Parathyroid adenoma (tissue), 2 donors: ENCODE data around the gene PLPPR2.

Source experiments
- H2AFZ ChIP-seq: fragments of 300-600 bp; sonication (generic); one replicate; pipeline ENCODE4 v1.7.0; 2017; ENCODE audit warnings: antibody characterized with exemption, mild to moderate bottlenecking
- H3K27ac ChIP-seq: fragments of 300-600 bp; sonication (generic); one replicate; pipeline ENCODE4 v1.7.0; 2017
- H3K27me3 ChIP-seq: fragments of 300-600 bp; sonication (generic); one replicate; pipeline ENCODE4 v1.7.0; 2017; ENCODE audit warnings: low read length; ENCODE audit not compliant: control insufficient read depth, insufficient read depth
- H3K36me3 ChIP-seq: fragments of 300-600 bp; sonication (generic); one replicate; pipeline ENCODE4 v1.7.0; 2017; ENCODE audit warnings: low read length; ENCODE audit not compliant: control insufficient read depth, insufficient read depth
- H3K4me1 ChIP-seq: fragments of 300-600 bp; sonication (generic); one replicate; pipeline ENCODE4 v1.7.0; 2017; ENCODE audit warnings: control low read depth
- H3K4me2 ChIP-seq: fragments of 300-600 bp; sonication (generic); one replicate; pipeline ENCODE4 v1.7.0; 2017; ENCODE audit warnings: low read length
- H3K4me3 ChIP-seq: fragments of 300-600 bp; sonication (generic); one replicate; pipeline ENCODE4 v1.7.0; 2017; ENCODE audit warnings: low read depth, low read length
- H3K79me2 ChIP-seq: fragments of 300-600 bp; sonication (generic); one replicate; pipeline ENCODE4 v1.7.0; 2017; ENCODE audit warnings: control low read depth
- H3K9ac ChIP-seq: fragments of 300-600 bp; sonication (generic); one replicate; pipeline ENCODE4 v1.7.0; 2017; ENCODE audit warnings: mild to moderate bottlenecking
- H3K9me3 ChIP-seq: fragments of 300-600 bp; sonication (generic); one replicate; pipeline ENCODE4 v1.7.0; 2017; ENCODE audit warnings: low read length; ENCODE audit not compliant: control insufficient read depth
- CTCF ChIP-seq: fragments of 300-600 bp; sonication (generic); IDR thresholded peaks from one replicate; pipeline ENCODE4 v1.7.0; 2017; ENCODE audit warnings: antibody characterized with exemption, mild to moderate bottlenecking
- donor health status: primary hyperparathyroidism.

PLPPR2 gene

DNA sequence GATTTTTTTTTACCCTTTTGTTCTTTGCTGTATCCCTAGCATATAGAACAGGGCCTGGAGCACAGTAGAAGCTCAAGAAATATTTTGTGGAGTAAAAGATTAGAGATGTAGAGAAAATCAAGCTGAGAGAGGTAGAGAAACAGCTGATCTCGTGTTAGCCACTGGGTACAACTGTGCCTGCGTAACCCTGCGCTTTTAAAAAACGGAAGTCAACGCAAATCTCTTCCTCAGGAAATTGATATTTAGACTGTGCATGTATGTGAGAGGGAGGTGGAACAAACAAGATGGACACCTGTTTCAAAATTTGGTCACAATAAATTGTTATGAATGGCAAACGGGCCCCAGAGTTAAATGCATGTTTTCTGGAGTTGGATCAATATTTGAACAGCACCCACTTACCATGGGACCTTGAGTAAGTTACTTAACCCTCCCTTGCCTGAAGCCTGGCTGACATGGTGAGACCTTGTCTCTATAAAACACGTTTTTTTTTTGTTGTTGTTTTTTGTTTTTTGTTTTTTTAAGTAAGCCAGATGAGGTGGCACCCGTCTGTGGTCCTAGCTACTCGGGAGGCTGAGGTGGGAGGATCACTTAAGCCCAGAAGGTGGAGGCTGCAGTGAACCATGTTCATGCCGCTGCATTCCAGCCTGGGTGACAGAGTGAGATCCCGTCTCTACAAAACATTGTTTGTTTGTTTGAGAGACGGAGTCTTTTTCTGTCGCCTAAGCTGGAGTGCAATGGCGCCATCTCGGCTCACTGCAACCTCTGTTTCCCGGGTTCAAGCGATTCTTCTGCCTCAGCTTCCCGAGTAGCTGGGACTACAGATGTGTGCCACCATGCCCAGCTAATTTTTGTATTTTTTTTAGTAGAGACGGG is 32.2 kb downstream of the PLPPR2 start:
- Histone ChIP-seq H3K79me2 (no peaks in the 10 kb centered on the region), H3K27me3 (no peaks in the 10 kb centered on the region), H3K4me2 (no peak overlapping the region), H3K9ac (no peak overlapping the region), H3K9me3 (no peaks in the 10 kb centered on the region), H3K4me3 (no peak overlapping the region), H3K4me1 (no peaks in the 10 kb centered on the region), H3K36me3 (no peaks in the 10 kb centered on the region), H3K27ac (no peak overlapping the region), H2AFZ (no peak overlapping the region)
- TF ChIP-seq CTCF, result no peak

DNA sequence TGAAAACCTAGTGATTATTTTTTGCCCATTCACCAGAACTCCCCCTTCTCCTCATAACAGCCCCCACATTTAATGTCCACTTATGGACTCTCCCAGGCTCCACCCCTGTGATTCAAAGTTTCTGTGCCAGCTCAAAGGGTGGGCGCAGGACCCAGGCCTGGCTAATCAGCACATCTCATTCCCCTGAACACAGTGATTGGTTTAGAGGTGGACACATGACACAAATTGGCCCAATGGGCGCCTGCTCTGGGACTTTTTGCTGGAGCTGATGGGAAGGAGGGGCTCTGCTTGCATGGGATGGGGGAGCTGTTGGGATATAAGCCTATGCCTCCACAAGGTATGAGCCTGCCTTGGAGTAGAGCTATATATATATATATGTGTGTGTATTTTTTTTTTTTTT is 35.1 kb downstream of the PLPPR2 start:
- no peak overlapping the region for H3K27ac ChIP-seq
- no peaks in the 10 kb centered on the region for H3K9me3 ChIP-seq
- no peaks in the 10 kb centered on the region for H3K4me1 ChIP-seq
- H3K4me3 ChIP-seq, result no peak overlapping the region
- H2AFZ ChIP-seq, result no peak overlapping the region
- H3K36me3 ChIP-seq, result no peaks in the 10 kb centered on the region
- no peaks in the 10 kb centered on the region for H3K79me2 ChIP-seq
- no peak overlapping the region for H3K4me2 ChIP-seq
- no peaks in the 10 kb centered on the region for H3K27me3 ChIP-seq
- no peak for TF ChIP-seq CTCF
- no peak overlapping the region for H3K9ac ChIP-seq

DNA sequence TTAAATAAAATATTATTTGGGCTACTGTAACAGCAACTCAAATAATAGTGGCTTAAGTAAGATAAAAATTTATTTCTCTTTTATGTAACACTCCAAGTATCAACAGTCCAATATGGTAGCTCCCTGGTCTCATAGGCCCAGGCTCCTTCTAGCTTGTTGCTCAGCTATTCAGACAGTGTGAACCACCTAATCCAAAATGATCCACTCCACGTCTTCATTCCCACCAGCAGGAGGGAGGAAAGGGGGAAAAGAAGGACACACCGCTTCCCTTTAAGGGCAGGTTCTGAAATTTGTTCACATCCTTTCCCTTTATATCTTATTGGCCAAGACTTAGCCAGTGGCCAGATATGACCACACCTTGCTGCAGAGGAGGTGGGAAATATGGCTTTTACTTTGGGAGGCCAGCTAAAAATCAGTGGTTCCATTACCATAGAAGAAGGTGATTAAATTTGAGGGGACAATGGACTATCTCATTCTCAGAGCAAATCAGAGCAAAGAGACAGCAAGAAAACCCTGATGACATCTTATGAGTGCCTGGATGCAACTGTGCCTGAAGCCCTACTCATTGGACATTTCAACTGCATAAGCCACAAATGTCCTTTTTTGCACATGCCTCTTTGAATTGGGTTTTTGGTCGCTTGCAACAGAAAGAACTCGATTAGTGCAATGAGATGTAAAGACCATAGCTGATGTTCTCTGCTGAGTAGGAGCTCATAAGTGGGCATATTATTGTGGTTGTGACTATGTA is 35.9 kb downstream of the PLPPR2 start:
- TF ChIP-seq CTCF, result no peak
- Histone ChIP-seq H3K9me3 (no peaks in the 10 kb centered on the region), H3K27ac (no peak overlapping the region), H3K4me1 (no peaks in the 10 kb centered on the region), H3K36me3 (no peaks in the 10 kb centered on the region), H3K4me3 (no peak overlapping the region), H3K9ac (no peak overlapping the region), H3K4me2 (no peak overlapping the region), H3K79me2 (no peaks in the 10 kb centered on the region), H3K27me3 (no peaks in the 10 kb centered on the region), H2AFZ (no peak overlapping the region)

GRCh38 chr19:11397089-11397610 is 41.9 kb downstream of the PLPPR2 start:
- no peaks in the 10 kb centered on the region for H3K36me3 ChIP-seq
- TF ChIP-seq CTCF, result no peak
- no peaks in the 10 kb centered on the region for H3K4me1 ChIP-seq
- no peak overlapping the region for H3K9ac ChIP-seq
- H2AFZ ChIP-seq, result no peak overlapping the region
- no peaks in the 10 kb centered on the region for H3K9me3 ChIP-seq
- H3K4me2 ChIP-seq, result no peak overlapping the region
- H3K27me3 ChIP-seq, result no peaks in the 10 kb centered on the region
- no peak overlapping the region for H3K27ac ChIP-seq
- no peak overlapping the region for H3K4me3 ChIP-seq
- H3K79me2 ChIP-seq, result no peaks in the 10 kb centered on the region
